ENCODE results near the gene NCAN. TPM values are rescaled to one million over a fixed set of nuclear protein-coding genes. Genes with fewer than 3 reads are reported as not detected.
"Not testable (repeated sequence)": the region's sequence is repeated elsewhere in the genome, so short reads cannot be mapped to it uniquely, and the experiment has no call there.

Gene NCAN
- total and polyA plus RNA-seq, 8 donors = 0.03 to 0.14 (median 0.09) TPM; not detected in 2

- no peaks in the 10 kb centered on the region for H3K4me1 ChIP-seq
- peaks cover 0 to 33% of the 10 kb centered on the region in 2 donors for H3K27me3 ChIP-seq
- H3K27ac ChIP-seq = no peak overlapping the region
- H3K4me3 ChIP-seq = no peak overlapping the region
- DNase-seq (no peak), ATAC-seq (no peak)
- no peaks in the 10 kb centered on the region for H3K36me3 ChIP-seq
- TF ChIP-seq CTCF (IDR thresholded peaks at IDR 0.05) = no peak
- H3K9me3 ChIP-seq = peaks cover 0 to 29% of the 10 kb centered on the region in 2 donors
- intact Hi-C loops (cut with DNase I) = no loop called here
Measured at GRCh38 chr19:19238126-19238894, 26.6 kb downstream of the NCAN start.

GRCh38 chr19:19239675-19240074 lies 27.9 kb downstream of the NCAN start:
- Histone ChIP-seq H3K4me1 (no peaks in the 10 kb centered on the region), H3K9me3 (peaks cover 0 to 15% of the 10 kb centered on the region in 2 donors), H3K4me3 (no peak overlapping the region), H3K27ac (no peak overlapping the region), H3K27me3 (peaks cover 0 to 33% of the 10 kb centered on the region in 2 donors), H3K36me3 (no peaks in the 10 kb centered on the region)
- no peak for TF ChIP-seq CTCF (IDR thresholded peaks at IDR 0.05)
- intact Hi-C loops (cut with DNase I) = no loop called here
- ATAC-seq = no peak
- DNase-seq = no peak

- intact Hi-C loops (cut with DNase I) = no loop called here
- TF ChIP-seq CTCF (IDR thresholded peaks at IDR 0.05) = no peak
- peaks cover 0 to 33% of the 10 kb centered on the region in 2 donors for H3K27me3 ChIP-seq
- no peak for DNase-seq
- no peak overlapping the region for H3K27ac ChIP-seq
- peaks cover 0 to 7% of the 10 kb centered on the region in 2 donors for H3K9me3 ChIP-seq
- H3K4me3 ChIP-seq = no peak overlapping the region
- H3K36me3 ChIP-seq = no peaks in the 10 kb centered on the region
- ATAC-seq = no peak
- no peaks in the 10 kb centered on the region for H3K4me1 ChIP-seq
Measured at GRCh38 chr19:19240476-19240875, 28.7 kb downstream of the NCAN start.

- no peak overlapping the region for H3K4me3 ChIP-seq
- DNase-seq = no peak
- TF ChIP-seq CTCF (IDR thresholded peaks at IDR 0.05) = no peak
- intact Hi-C loops (cut with DNase I) = no loop called here
- peaks cover 0 to 49% of the 10 kb centered on the region in 2 donors for H3K27me3 ChIP-seq
- no peaks in the 10 kb centered on the region for H3K4me1 ChIP-seq
- no peak overlapping the region for H3K27ac ChIP-seq
- H3K9me3 ChIP-seq = no peaks in the 10 kb centered on the region
- H3K36me3 ChIP-seq = no peaks in the 10 kb centered on the region
- no peak for ATAC-seq
Measured at GRCh38 chr19:19250196-19250801, 38.5 kb downstream of the NCAN start.

GRCh38 chr19:19253409-19253808 lies 41.7 kb downstream of the NCAN start:
- H3K27ac ChIP-seq; H3K36me3 ChIP-seq; H3K9me3 ChIP-seq; intact Hi-C loops (cut with DNase I); ATAC-seq; H3K4me3 ChIP-seq; H3K4me1 ChIP-seq: not testable (repeated sequence)
- DNase-seq = peak in 1 of 4 donors; percentile 7
- peaks cover 0 to 80% of the 10 kb centered on the region in 2 donors for H3K27me3 ChIP-seq

All from left lung (tissue), 10 donors.